OCI-LY7 (cell line): ENCODE results near the gene ZNF470. TPM values are rescaled to one million over a fixed set of nuclear protein-coding genes. Genes with fewer than 3 reads are reported as not detected.
A peak's percentile ranks its signal among the peaks of the same experiment; 100 is the strongest.

Experiments
- BruUV-seq: library from RNA; stranded (reverse); fragments of 400-500 nt; replicated peaks from 2 replicates; lab custom pipeline; 2021; lab: Mats Ljungman, UMichigan
- CTCF ChIA-PET: fragments of 300-600 bp; sonication (Branson Sonifier 250); formaldehyde crosslinking; loops from one replicate; lab custom pipeline; 2022; ENCODE audit warnings: antibody characterized with exemption; ENCODE audit not compliant: unreplicated experiment; lab: Charles Lee
- POLR2A ChIA-PET: fragments of 300-600 bp; sonication (Branson Sonifier 250); formaldehyde crosslinking; loops from one replicate; lab custom pipeline; 2022; ENCODE audit warnings: antibody characterized with exemption; lab: Charles Lee
- DNase-seq: peaks from one replicate; pipeline ENCODE4 v3.0.0-alpha.2; 2015; ENCODE audit warnings: low spot score
- H2AFZ ChIP-seq: fragments of 200-600 bp; sonication (generic), shearing (Covaris generic); 2 replicates; pipeline ENCODE4 v1.6.1; 2014; ENCODE audit warnings: mild to moderate bottlenecking, antibody characterized with exemption, low read length, moderate library complexity
- H3K27ac ChIP-seq: fragments of 200-600 bp; sonication (generic); 2 replicates; pipeline ENCODE4 v1.5.1; 2014; ENCODE audit warnings: mixed run types, low read depth, mild to moderate bottlenecking, moderate library complexity, low read length, inconsistent platforms; ENCODE audit not compliant: poor library complexity, severe bottlenecking
- H3K36me3 ChIP-seq: fragments of 200-600 bp; sonication (generic); 2 replicates; pipeline ENCODE4 v1.6.1; 2014; ENCODE audit warnings: mild to moderate bottlenecking, antibody characterized with exemption, low read length, moderate library complexity, mixed read lengths; ENCODE audit not compliant: insufficient read depth
- H3K4me1 ChIP-seq: fragments of 200-600 bp; sonication (generic); 2 replicates; pipeline ENCODE4 v1.5.1; 2014; ENCODE audit warnings: mild to moderate bottlenecking, low read length; ENCODE audit not compliant: insufficient read depth, poor library complexity, severe bottlenecking
- H3K4me2 ChIP-seq: fragments of 200-600 bp; sonication (generic); 2 replicates; pipeline ENCODE4 v1.6.1; 2014; ENCODE audit warnings: mild to moderate bottlenecking, low read length
- H3K4me3 ChIP-seq: fragments of 200-600 bp; sonication (generic); 2 replicates; pipeline ENCODE4 v1.5.1; 2014; ENCODE audit warnings: mild to moderate bottlenecking, low read depth, low read length; ENCODE audit not compliant: poor library complexity, severe bottlenecking
- H3K79me2 ChIP-seq: fragments of 200-600 bp; sonication (generic); 2 replicates; pipeline ENCODE4 v1.6.1; 2016; ENCODE audit warnings: low read depth, mild to moderate bottlenecking, low read length, moderate library complexity, mixed read lengths; ENCODE audit not compliant: insufficient read depth
- H3K9me2 ChIP-seq: fragments of 200-600 bp; sonication (generic); 2 replicates; pipeline ENCODE4 v1.6.1; 2016; ENCODE audit warnings: mild to moderate bottlenecking, low read length, mixed read lengths; ENCODE audit not compliant: insufficient read depth
- H3K9me3 ChIP-seq: fragments of 200-600 bp; sonication (generic); 2 replicates; pipeline ENCODE4 v1.6.1; 2014; ENCODE audit warnings: mild to moderate bottlenecking, mixed run types, low read length, mixed read lengths
- H4K20me1 ChIP-seq: fragments of 200-600 bp; sonication (generic); 2 replicates; pipeline ENCODE4 v1.6.1; 2014; ENCODE audit warnings: mild to moderate bottlenecking, antibody characterized with exemption, low read length, moderate library complexity, mixed read lengths; ENCODE audit not compliant: insufficient read depth
- CTCF ChIP-seq: fragments of 200-600 bp; sonication (generic); conservative IDR thresholded peaks from 2 replicates; pipeline ENCODE4 v1.5.1; 2014; ENCODE audit warnings: mild to moderate bottlenecking, antibody characterized with exemption, low read length, moderate library complexity, mixed read lengths
- EZH2phosphoT487 ChIP-seq: fragments of 200-600 bp; sonication (generic); IDR thresholded peaks from 2 replicates; pipeline ENCODE4 v1.6.1; 2018; ENCODE audit warnings: low read depth, borderline replicate concordance, mild to moderate bottlenecking, mixed run types, antibody characterized with exemption, low read length, moderate library complexity, mixed read lengths
- intact Hi-C: fragments of 100-400 bp; cut with micrococcal nuclease; formaldehyde crosslinking; loops from one replicate; pipeline ENCODE4 v1.10.0; 2022; ENCODE audit not compliant: unreplicated experiment
- total RNA-seq, 2 experiments: library from RNA; depleted of rRNA in 1 of 2; stranded (reverse); fragments of >200 nt in 1 of 2; shearing (Covaris generic) in 1 of 2; gene quantifications; 2 replicates each; pipeline ENCODE4 v1.2.3, GENCODE V29; 2014 to 2022

Gene ZNF470
- total RNA-seq, 2 experiments from 2014 or later: 1.1 to 1.2 TPM

GRCh38 chr19:56625708-56626107 is 58.4 kb downstream of the ZNF470 start:
- no peaks in the 10 kb centered on the region for H3K4me1 ChIP-seq
- H4K20me1 ChIP-seq: no peaks in the 10 kb centered on the region
- no peak for DNase-seq
- no peak for TF ChIP-seq CTCF
- no peak for TF ChIP-seq EZH2phosphoT487
- no TSS peak for BruUV-seq
- no peak overlapping the region for H3K27ac ChIP-seq
- ChIA-PET CTCF (no interaction called here), POLR2A (no interaction called here)
- no peaks in the 10 kb centered on the region for H3K9me3 ChIP-seq
- H3K4me2 ChIP-seq: no peak overlapping the region
- intact Hi-C loops: no loop called here
- no peak overlapping the region for H3K4me3 ChIP-seq
- no peaks in the 10 kb centered on the region for H3K9me2 ChIP-seq
- H2AFZ ChIP-seq: no peak overlapping the region
- H3K36me3 ChIP-seq: peaks cover 5% of the 10 kb centered on the region; the same call in 1 of the 2 replicates
- H3K79me2 ChIP-seq: no peaks in the 10 kb centered on the region

GRCh38 chr19:56633021-56633420 is 65.8 kb downstream of the ZNF470 start:
- BruUV-seq: no TSS peak
- no peaks in the 10 kb centered on the region for H4K20me1 ChIP-seq
- no peaks in the 10 kb centered on the region for H3K79me2 ChIP-seq
- ChIA-PET CTCF (no interaction called here), POLR2A (no interaction called here)
- H3K9me3 ChIP-seq: peaks cover 5% of the 10 kb centered on the region
- H3K4me1 ChIP-seq: no peaks in the 10 kb centered on the region
- intact Hi-C loops: no loop called here
- H3K4me2 ChIP-seq: no peak overlapping the region
- H2AFZ ChIP-seq: no peak overlapping the region
- H3K27ac ChIP-seq: no peak overlapping the region
- no peak for DNase-seq
- H3K4me3 ChIP-seq: no peak overlapping the region
- TF ChIP-seq EZH2phosphoT487 (no peak), CTCF (no peak)
- H3K9me2 ChIP-seq: no peaks in the 10 kb centered on the region
- no peaks in the 10 kb centered on the region for H3K36me3 ChIP-seq

GRCh38 chr19:56637976-56638555 is 70.8 kb downstream of the ZNF470 start:
- no peaks in the 10 kb centered on the region for H4K20me1 ChIP-seq
- no peak overlapping the region for H2AFZ ChIP-seq
- H3K9me2 ChIP-seq: no peaks in the 10 kb centered on the region
- peak; percentile 41 for DNase-seq
- no peaks in the 10 kb centered on the region for H3K4me1 ChIP-seq
- no peaks in the 10 kb centered on the region for H3K36me3 ChIP-seq
- intact Hi-C loops: no loop called here
- H3K27ac ChIP-seq: no peak overlapping the region
- ChIA-PET POLR2A (no interaction called here), CTCF (no interaction called here)
- H3K4me3 ChIP-seq: no peak overlapping the region
- BruUV-seq: no TSS peak
- H3K9me3 ChIP-seq: peaks cover 5% of the 10 kb centered on the region
- H3K79me2 ChIP-seq: no peaks in the 10 kb centered on the region
- H3K4me2 ChIP-seq: no peak overlapping the region
- no peak for TF ChIP-seq CTCF
